Endothelial cell (in vitro differentiated cells): ENCODE results near the gene KRT38. TPM values are rescaled to one million over a fixed set of nuclear protein-coding genes. Genes with fewer than 3 reads are reported as not detected.

Experiments
- DNase-seq: peaks from one replicate; pipeline ENCODE4 v3.0.0; 2021; ENCODE audit warnings: low spot score
- H3K27ac Mint-ChIP-seq: one replicate; pipeline ENCODE4 v1.8.0; 2021; ENCODE audit warnings: mixed read lengths, inconsistent platforms; ENCODE audit not compliant: unreplicated experiment
- H3K27me3 Mint-ChIP-seq: one replicate; pipeline ENCODE4 v1.8.0; 2021; ENCODE audit warnings: mild to moderate bottlenecking, moderate library complexity, mixed read lengths, inconsistent platforms; ENCODE audit not compliant: unreplicated experiment
- H3K36me3 Mint-ChIP-seq: one replicate; pipeline ENCODE4 v1.8.0; 2021; ENCODE audit warnings: mild to moderate bottlenecking, low read depth, mixed read lengths, inconsistent platforms; ENCODE audit not compliant: unreplicated experiment
- H3K4me1 Mint-ChIP-seq: one replicate; pipeline ENCODE4 v1.8.0; 2021; ENCODE audit warnings: mild to moderate bottlenecking, mixed read lengths, inconsistent platforms; ENCODE audit not compliant: unreplicated experiment
- H3K4me3 Mint-ChIP-seq: one replicate; pipeline ENCODE4 v1.8.0; 2021; ENCODE audit warnings: mild to moderate bottlenecking, mixed read lengths, inconsistent platforms; ENCODE audit not compliant: unreplicated experiment
- H3K9me3 Mint-ChIP-seq: one replicate; pipeline ENCODE4 v1.8.0; 2021; ENCODE audit warnings: mixed read lengths, inconsistent platforms; ENCODE audit not compliant: unreplicated experiment
- CTCF ChIP-seq: fragments of 200-600 bp; sonication (generic); IDR thresholded peaks from one replicate; pipeline ENCODE4 v1.5.0; 2021; ENCODE audit warnings: antibody characterized with exemption; ENCODE audit not compliant: unreplicated experiment
- total RNA-seq: library from RNA; stranded (reverse); fragmentation: NEBNext Ultra II Directional; extraction: Animal tissue kit (Norgen Biotek cat#: 25700); gene quantifications from one replicate; pipeline ENCODE4 v1.2.1, GENCODE V29; 2021; ENCODE audit not compliant: unreplicated experiment

KRT38 gene
- total RNA-seq, 1 donor from 2014 or later: not detected

GRCh38 chr17:41407226-41407625 is 33.6 kb downstream of the KRT38 start:
- Mint-ChIP-seq H3K27ac (no peak overlapping the region), H3K9me3 (no peaks in the 10 kb centered on the region), H3K36me3 (no peaks in the 10 kb centered on the region), H3K4me1 (no peaks in the 10 kb centered on the region), H3K27me3 (peaks cover 1% of the 10 kb centered on the region), H3K4me3 (no peak overlapping the region)
- DNase-seq: no peak
- no peak for TF ChIP-seq CTCF

GRCh38 chr17:41406205-41406604 is 34.6 kb downstream of the KRT38 start:
- DNase-seq: no peak
- Mint-ChIP-seq H3K4me1 (no peaks in the 10 kb centered on the region), H3K27ac (no peak overlapping the region), H3K4me3 (no peak overlapping the region), H3K27me3 (peaks cover 1% of the 10 kb centered on the region), H3K36me3 (no peaks in the 10 kb centered on the region), H3K9me3 (no peaks in the 10 kb centered on the region)
- TF ChIP-seq CTCF: no peak

- Mint-ChIP-seq H3K4me1 (no peaks in the 10 kb centered on the region), H3K36me3 (no peaks in the 10 kb centered on the region), H3K27ac (no peak overlapping the region), H3K9me3 (no peaks in the 10 kb centered on the region), H3K4me3 (no peak overlapping the region), H3K27me3 (peaks cover 1% of the 10 kb centered on the region)
- no peak for TF ChIP-seq CTCF
- no peak for DNase-seq
Measured at GRCh38 chr17:41404024-41404671, 36.6 kb downstream of the KRT38 start.

- TF ChIP-seq CTCF: no peak
- no peaks in the 10 kb centered on the region for H3K9me3 Mint-ChIP-seq
Measured at GRCh38 chr17:41403404-41404023, 37.3 kb downstream of the KRT38 start.

GRCh38 chr17:41402161-41402560 is 38.6 kb downstream of the KRT38 start:
- no peaks in the 10 kb centered on the region for H3K4me1 Mint-ChIP-seq
- peaks cover 1% of the 10 kb centered on the region for H3K27me3 Mint-ChIP-seq
- H3K36me3 Mint-ChIP-seq: no peaks in the 10 kb centered on the region
- no peaks in the 10 kb centered on the region for H3K9me3 Mint-ChIP-seq
- TF ChIP-seq CTCF: no peak
- H3K4me3 Mint-ChIP-seq: no peak overlapping the region
- no peak for DNase-seq
- H3K27ac Mint-ChIP-seq: no peak overlapping the region

More at GRCh38 chr17:41403404-41404023, 37.3 kb downstream of the KRT38 start:
- Mint-ChIP-seq H3K27me3 (peaks cover 1% of the 10 kb centered on the region), H3K4me3 (no peak overlapping the region), H3K27ac (no peak overlapping the region), H3K36me3 (no peaks in the 10 kb centered on the region), H3K4me1 (no peaks in the 10 kb centered on the region)
- no peak for DNase-seq
